HG03135 (cell line): Measurements from ENCODE around the gene ZNF280B.
"Not testable (repeated sequence)": the region's sequence is repeated elsewhere in the genome, so short reads cannot be mapped to it uniquely, and the experiment has no call there.

Experiments used
- ATAC-seq: cut with Tn5 transposase; IDR thresholded peaks from one replicate; pipeline ENCODE4 v1.9.1; 2021; ENCODE audit warnings: mild to moderate bottlenecking, moderate library complexity; ENCODE audit not compliant: unreplicated experiment

ZNF280B gene

GRCh38 chr22:22535662-22536061 is 27.1 kb upstream of the ZNF280B start:
- no peak for ATAC-seq

GRCh38 chr22:22534604-22535415 is 26.3 kb upstream of the ZNF280B start:
- ATAC-seq, result no peak

GRCh38 chr22:22533863-22534262 is 25.3 kb upstream of the ZNF280B start:
- no peak for ATAC-seq

DNA sequence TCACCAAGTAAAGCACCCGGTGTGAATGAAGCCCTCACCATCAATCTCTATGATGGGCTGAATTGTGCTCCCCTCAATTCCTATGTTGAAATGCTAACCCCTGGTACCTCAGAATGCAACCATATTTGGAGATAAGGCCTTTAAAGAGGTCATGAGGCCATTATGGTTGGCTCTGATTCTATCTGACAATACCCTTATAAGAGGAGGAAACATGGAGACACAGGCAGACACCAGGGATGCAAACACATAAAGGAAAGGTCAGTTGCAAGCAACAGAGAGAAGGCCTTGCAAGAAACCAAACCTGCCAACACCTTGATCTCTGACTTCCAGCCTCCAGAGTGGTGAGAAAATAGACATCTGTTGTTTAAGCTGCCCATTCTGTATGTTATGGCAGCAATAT is 24.9 kb upstream of the ZNF280B start:
- ATAC-seq, result no peak

DNA sequence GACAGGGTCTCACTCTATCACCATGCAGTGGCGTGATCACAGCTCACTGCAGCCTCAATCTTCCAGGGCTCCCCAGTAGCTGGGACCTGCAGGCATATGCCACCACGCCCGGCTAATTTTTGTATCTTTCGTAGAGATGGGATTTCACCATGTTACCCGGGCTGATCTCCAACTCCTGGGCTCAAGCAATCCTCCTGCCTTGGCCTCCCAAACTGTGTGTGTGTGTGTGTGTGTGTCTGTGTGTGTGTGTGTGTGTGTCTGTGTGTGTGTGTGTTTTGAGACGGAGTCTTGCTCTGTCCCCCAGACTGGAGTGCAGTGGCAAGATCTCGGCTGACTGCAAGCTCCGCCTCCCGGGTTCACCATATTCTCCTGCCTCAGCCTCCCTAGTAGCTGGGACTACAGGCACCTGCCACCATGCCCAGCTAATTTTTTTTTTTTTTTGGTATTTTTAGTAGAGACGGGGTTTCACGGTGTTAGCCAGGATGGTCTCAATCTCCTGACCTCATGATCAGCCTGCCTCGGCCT is 24.1 kb upstream of the ZNF280B start:
- not testable (repeated sequence) for ATAC-seq

DNA sequence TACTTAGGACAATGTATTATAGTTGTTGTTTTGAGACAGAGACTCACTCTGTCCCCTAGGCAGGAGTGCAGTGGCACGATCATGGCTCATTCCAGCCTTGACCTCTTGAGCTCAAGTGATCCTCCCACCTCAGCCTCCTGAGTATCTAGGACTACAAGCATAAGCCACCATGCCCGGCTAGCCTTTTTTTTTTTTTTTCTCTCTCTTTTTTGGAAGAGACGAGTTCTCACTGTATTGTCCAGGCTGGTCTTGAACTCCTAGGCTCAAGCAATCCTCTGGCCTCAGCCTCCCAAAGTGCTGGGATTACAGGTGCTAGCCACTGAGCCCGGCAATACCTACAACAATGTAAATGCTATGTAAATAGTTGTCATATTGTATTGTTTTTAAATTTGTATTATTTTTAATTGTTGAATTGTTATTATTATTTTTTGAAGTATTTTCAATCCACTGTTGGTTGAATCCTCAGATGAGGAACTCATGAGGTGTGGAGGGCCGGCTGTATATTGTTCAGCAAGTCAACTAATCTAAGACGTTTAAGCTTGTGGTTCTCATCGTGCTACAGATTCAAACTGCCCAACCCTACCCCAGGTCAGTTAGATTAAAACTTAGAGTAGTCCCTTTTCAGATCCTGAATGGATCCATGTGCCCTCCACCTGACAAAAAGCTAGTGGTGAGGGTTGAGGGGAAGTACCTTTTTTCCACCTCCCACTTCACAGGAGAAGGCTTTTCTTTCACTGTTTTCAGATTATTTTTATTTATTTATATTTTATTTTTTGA is 23.4 kb upstream of the ZNF280B start:
- ATAC-seq, result no peak

DNA sequence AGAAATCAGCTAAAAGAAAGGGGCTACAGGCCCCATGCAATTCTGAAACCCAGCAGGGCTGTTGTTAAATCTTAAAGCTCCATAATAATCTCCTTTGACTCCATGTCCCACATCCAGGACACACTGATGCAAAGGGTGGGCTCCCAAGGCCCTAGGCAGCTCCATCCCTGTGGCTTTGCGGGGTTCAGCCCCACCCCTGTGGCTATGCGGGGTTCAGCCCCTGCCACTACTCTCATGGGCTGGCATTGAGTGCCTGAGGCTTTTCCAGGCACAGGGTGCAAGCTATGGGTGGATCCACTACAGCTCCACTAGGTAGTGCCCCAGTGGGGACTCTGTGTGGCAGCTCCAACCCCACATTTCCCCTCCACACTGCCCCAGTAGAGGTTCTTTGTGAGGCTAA is 20.2 kb upstream of the ZNF280B start:
- ATAC-seq, result no peak

- no peak for ATAC-seq
Measured at GRCh38 chr22:22527312-22527711, 18.8 kb upstream of the ZNF280B start.

GRCh38 chr22:22526125-22526912 is 17.8 kb upstream of the ZNF280B start:
- no peak for ATAC-seq

- no peak for ATAC-seq
Measured at GRCh38 chr22:22523494-22523893, 15.0 kb upstream of the ZNF280B start.

DNA sequence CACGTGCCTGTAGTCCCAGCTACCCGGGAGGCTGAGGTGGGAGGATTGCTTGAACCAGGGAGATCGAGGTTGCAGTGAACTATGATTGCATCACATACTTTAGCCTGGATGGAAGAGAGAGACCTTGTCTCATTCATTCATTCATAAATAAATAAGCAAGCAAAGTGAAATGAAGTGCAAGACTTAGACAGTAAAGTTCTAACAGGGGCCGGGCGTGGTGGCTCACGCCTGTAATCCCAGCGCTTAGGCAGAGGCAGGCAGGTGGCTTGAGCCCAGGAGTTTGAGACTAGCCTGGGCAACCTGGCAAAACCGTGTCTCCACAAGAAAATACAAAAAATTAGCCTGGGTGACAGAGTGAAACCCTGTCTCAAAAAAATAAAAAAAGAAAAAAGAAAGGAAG is 13.1 kb upstream of the ZNF280B start:
- ATAC-seq, result no peak

- ATAC-seq, result no peak
Measured at GRCh38 chr22:22520667-22521602, 12.4 kb upstream of the ZNF280B start.

- ATAC-seq, result no peak
Measured at GRCh38 chr22:22520020-22520656, 11.6 kb upstream of the ZNF280B start, which contains the start of gene ZNF280A. TSS of gene ZNF280A (minus strand) at chr22:22520270. CDS start at chr22:22515630, 4,640 bp downstream.

- ATAC-seq, result no peak
Measured at GRCh38 chr22:22519591-22519990, 11.0 kb upstream of the ZNF280B start.

DNA sequence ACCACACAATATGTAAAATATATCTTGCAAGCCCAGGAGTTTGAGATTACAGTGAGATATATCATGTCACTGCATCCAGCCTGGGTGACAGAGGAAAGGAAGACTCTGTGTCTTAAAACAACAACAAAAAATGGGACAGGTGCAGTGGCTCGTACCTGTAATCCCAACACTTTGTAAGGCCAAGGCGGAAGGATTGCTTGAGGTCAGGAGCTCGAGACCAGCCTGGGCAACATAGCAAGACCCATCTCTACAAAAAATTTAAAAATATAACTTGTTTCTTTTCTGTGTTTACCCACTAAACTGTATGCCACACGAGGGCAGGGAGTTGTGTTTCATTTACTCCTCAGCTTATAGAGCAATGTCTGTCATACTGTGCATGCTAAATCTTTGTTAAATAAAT is 8.4 kb upstream of the ZNF280B start:
- no peak for ATAC-seq

GRCh38 chr22:22515890-22516289 is 7.3 kb upstream of the ZNF280B start:
- no peak for ATAC-seq

DNA sequence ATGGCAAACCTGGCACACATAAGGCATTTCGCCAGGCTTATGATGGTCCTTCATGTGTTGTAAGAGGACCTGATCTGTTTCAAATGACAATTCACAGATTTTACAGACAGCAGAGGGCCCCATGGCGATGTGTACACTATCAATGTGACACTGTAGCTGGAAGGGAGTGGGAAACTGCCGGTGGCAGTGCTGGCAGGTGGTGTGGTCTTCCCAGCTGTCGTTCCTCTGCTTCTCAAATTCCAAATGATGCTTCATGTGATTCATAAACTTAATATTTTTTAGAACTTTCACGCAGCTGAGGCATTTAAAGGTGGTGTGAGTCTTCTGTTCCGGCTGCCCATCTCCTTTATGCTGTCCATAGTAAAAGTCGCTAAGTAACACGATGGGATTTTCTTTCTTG is 5.9 kb upstream of the ZNF280B start:
- not testable (repeated sequence) for ATAC-seq

DNA sequence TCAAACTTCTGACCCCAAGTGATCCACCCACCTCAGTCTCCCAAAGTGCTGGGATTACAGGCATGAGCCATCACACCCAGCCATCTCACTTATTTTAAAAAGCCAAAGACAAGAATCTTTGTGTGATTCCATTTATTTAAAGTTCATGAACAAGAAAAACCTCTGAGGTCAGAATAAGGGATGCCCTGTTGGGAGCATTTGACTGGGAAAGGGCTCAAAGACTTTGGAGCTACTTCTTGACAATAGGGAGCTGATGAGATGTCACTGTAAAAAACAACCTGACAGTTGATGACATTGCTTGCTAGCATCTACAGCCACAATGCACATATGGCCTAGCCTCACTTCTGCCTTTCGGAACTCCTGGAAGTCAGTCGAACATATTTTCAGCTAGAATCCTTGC is 5.1 kb upstream of the ZNF280B start:
- no peak for ATAC-seq

- no peak for ATAC-seq
Measured at GRCh38 chr22:22512951-22513350, 4.4 kb upstream of the ZNF280B start.
